ENCODE results near the gene DHRS2. TPM values are rescaled to one million over a fixed set of nuclear protein-coding genes. Genes with fewer than 3 reads are reported as not detected.

The DHRS2 gene
- total and polyA plus RNA-seq, 7 donors: 0.04 to 0.55 (median 0.22) TPM; not detected in 3

DNA sequence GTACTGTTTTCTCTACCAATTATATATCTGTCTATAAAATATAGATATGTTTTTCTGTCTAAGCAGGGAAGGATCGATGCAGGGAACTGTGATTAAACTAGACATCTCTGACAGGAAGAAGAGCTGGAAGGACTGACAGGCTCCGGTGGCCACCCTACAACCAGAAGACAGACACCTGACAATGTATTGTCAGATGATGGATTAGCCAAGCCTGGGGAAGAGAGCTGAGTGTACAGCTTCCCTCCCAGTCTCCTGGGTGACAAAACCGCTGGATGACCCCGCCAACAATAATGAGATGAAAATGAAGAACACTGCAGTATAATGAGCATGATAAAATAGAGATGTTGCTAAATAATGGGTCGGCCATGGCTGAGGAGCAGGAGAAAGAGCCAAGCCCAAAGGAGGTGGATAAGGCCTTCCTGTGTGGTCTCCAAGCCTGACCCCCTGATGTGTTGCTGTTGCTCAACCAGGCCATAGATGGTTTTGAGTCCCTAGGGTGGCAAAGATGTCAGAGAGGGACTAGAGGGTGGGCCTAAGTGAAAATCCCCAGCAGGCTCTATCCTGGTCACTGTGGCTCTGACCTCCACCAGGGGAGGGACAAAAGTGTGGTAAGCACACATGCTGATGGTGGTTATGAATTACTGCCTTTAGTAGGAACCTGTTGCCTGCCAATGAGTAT, 28.2 kb downstream of the DHRS2 start:
- intact Hi-C loops (cut with DNase I): no loop called here
- 74 to 87% (median 76%) methylated on average over 5 of the region's 5 CpGs for WGBS, 3 donors

DNA sequence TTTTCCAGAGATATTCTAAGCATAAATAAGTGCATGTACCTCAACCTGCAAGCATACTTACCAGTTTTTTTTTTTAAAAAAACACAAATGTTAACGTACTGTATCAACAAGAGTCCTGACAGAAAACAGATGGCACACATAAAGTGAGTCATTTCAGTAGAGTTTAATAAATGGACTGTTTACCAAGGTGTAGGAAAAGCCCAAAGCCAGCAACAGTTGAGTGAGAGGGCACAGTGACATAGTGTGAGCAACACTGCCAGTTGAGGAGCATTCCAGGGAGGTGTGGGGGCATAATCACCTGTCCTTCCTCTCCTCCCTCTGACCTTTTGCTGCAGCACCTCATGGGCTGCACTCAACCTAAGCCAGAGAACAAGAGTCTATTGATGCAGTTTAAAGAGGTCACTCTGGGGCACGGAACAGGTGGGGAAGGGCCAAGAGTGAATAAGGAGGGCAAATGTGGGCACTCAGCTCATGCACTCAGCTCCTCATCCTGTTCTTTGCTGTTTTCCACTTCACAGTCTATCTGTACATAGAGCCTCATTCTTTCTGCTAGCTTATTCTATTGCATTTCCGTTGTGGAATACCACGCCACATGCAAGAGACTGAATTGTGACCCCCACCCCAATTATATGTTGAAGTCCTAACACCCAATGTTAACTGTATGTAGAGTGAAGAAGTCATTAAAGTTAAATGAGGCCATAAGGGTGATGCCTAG, 29.3 kb downstream of the DHRS2 start:
- H3K4me1 ChIP-seq: no peaks in the 10 kb centered on the region
- WGBS, 3 donors: 30 to 36% (median 32%) methylated on average over 4 of the region's 4 CpGs
- no peak overlapping the region for H3K4me3 ChIP-seq
- no peaks in the 10 kb centered on the region for H3K9me3 ChIP-seq
- peak; percentile 5 for TF ChIP-seq CTCF (IDR thresholded peaks at IDR 0.05)
- H3K27ac ChIP-seq: no peak overlapping the region
- DNase-seq: no peak
- no peak for ATAC-seq
- intact Hi-C loops (cut with DNase I): no loop called here
- H3K27me3 ChIP-seq (ENCODE audit: insufficient read depth in 3 of 3, low read length in 2 of 3): no peaks in the 10 kb centered on the region
- no peaks in the 10 kb centered on the region for H3K36me3 ChIP-seq (ENCODE audit: insufficient read depth in 1 of 2, low read depth in 1 of 2)

More for the DNA sequence above, 28.2 kb downstream of the DHRS2 start:
- DNase-seq (no peak), ATAC-seq (no peak)
- H3K4me1 ChIP-seq: no peaks in the 10 kb centered on the region
- no peak overlapping the region for H3K27ac ChIP-seq
- no peaks in the 10 kb centered on the region for H3K27me3 ChIP-seq (ENCODE audit: insufficient read depth in 3 of 3, low read length in 2 of 3)
- no peaks in the 10 kb centered on the region for H3K36me3 ChIP-seq (ENCODE audit: insufficient read depth in 1 of 2, low read depth in 1 of 2)
- no peak for TF ChIP-seq CTCF (IDR thresholded peaks at IDR 0.05)
- no peaks in the 10 kb centered on the region for H3K9me3 ChIP-seq
- no peak overlapping the region for H3K4me3 ChIP-seq

- Histone ChIP-seq H3K4me3 (no peak overlapping the region), H3K4me1 (no peaks in the 10 kb centered on the region), H3K36me3 (ENCODE audit: insufficient read depth in 1 of 2, low read depth in 1 of 2) (no peaks in the 10 kb centered on the region), H3K9me3 (no peaks in the 10 kb centered on the region), H3K27me3 (ENCODE audit: insufficient read depth in 3 of 3, low read length in 2 of 3) (no peaks in the 10 kb centered on the region), H3K27ac (no peak overlapping the region)
- no peak for TF ChIP-seq CTCF (IDR thresholded peaks at IDR 0.05)
- 67 to 68% (median 67%) methylated on average over 3 of the region's 3 CpGs for WGBS, 3 donors
- ATAC-seq (no peak), DNase-seq (no peak)
- intact Hi-C loops (cut with DNase I): no loop called here
Measured at GRCh38 chr14:23667134-23667533, 31.0 kb downstream of the DHRS2 start.

- ATAC-seq: no peak
- intact Hi-C loops (cut with DNase I): no loop called here
- 84 to 90% (median 86%) methylated on average over 5 of the region's 5 CpGs for WGBS, 3 donors
- Histone ChIP-seq H3K4me3 (no peak overlapping the region), H3K4me1 (no peaks in the 10 kb centered on the region), H3K36me3 (ENCODE audit: insufficient read depth in 1 of 2, low read depth in 1 of 2) (no peaks in the 10 kb centered on the region), H3K9me3 (no peaks in the 10 kb centered on the region), H3K27ac (no peak overlapping the region), H3K27me3 (ENCODE audit: insufficient read depth in 3 of 3, low read length in 2 of 3) (no peaks in the 10 kb centered on the region)
- no peak for DNase-seq
- TF ChIP-seq CTCF (IDR thresholded peaks at IDR 0.05): no peak
Measured at GRCh38 chr14:23669441-23669840, 33.3 kb downstream of the DHRS2 start.

All from psoas muscle (tissue), 8 donors.